Measurements from ENCODE around the gene CFAP43. TPM values are rescaled to one million over a fixed set of nuclear protein-coding genes. Genes with fewer than 3 reads are reported as not detected.

The CFAP43 gene
- total and polyA plus RNA-seq, 2 donors (not counting 1 experiment from before 2014, with no cell fraction given), result under 0.01 to 0.10 TPM

DNA sequence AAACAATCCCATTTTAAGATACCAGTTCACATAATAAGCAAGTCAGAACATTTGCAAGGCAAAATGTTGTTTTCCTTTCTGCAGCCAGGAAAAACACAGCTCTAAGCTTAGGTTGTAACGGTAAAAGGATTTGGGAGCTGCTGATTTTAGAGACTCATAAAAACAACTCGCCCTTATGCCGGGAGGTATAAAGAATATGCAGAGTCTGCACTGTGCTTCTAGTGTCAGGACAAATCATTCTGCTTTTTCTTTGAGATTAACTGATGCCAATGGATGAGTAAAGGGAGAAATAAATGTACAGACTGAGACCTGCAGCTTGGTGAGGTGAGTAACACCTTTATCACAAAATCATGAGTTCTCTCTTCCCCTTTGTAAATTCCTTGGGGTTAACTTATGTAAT, 112.2 kb downstream of the CFAP43 start:
- peak overlapping the region; percentile 97 for H3K27ac ChIP-seq (ENCODE audit: insufficient read depth, low read length)

DNA sequence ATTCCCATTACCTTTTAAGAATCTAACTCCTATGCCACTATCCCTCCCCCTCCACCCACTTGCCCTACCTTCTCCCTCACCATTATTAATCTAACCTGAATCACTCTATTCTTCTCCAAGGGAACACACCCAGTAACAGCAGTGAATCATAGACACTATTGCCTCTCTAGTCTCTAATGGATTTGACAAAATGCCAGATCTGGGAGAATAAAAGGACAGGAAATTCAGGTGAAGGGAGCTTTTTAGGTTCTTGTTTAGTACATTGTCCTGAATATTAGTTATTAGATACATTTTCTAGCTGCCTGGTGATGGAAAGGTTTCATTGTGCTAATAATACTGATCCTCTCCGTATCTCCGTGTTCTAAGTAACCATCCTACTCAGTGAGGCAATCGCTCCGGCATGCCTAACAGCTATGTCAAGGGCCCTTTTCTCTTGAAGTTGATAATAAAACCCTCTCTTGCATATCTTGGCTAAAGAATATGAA, 114.3 kb downstream of the CFAP43 start:
- H3K79me2 ChIP-seq (ENCODE audit: control insufficient read depth, insufficient read depth, low read length), result no peaks in the 10 kb centered on the region
- no peak overlapping the region for H3K4me2 ChIP-seq (ENCODE audit: extremely low read depth, insufficient read depth, low read length)
- H2AFZ ChIP-seq (ENCODE audit: low read length), result no peak overlapping the region
- H3K36me3 ChIP-seq (ENCODE audit: control insufficient read depth, insufficient read depth, low read length), result no peaks in the 10 kb centered on the region
- H4K20me1 ChIP-seq (ENCODE audit: control insufficient read depth, extremely low read depth, insufficient read depth, low read length), result no peaks in the 10 kb centered on the region
- H3K9ac ChIP-seq (ENCODE audit: insufficient read depth, low read length), result no peak overlapping the region
- no peaks in the 10 kb centered on the region for H3K27me3 ChIP-seq (ENCODE audit: control insufficient read depth, insufficient read depth, low read length)
- no peak overlapping the region for H3K27ac ChIP-seq (ENCODE audit: insufficient read depth, low read length)
- peak; percentile 14 to 81 for DNase-seq (ENCODE audit: low read depth in 2 of 2)
- H3K4me3 ChIP-seq (replicated peaks in 1 of 4; ENCODE audit: control extremely low read depth in 1 of 4, insufficient read depth in 1 of 4, low read depth in 3 of 4, low read length in 4 of 4), result no peak overlapping the region
- TF ChIP-seq, protein P1, sequence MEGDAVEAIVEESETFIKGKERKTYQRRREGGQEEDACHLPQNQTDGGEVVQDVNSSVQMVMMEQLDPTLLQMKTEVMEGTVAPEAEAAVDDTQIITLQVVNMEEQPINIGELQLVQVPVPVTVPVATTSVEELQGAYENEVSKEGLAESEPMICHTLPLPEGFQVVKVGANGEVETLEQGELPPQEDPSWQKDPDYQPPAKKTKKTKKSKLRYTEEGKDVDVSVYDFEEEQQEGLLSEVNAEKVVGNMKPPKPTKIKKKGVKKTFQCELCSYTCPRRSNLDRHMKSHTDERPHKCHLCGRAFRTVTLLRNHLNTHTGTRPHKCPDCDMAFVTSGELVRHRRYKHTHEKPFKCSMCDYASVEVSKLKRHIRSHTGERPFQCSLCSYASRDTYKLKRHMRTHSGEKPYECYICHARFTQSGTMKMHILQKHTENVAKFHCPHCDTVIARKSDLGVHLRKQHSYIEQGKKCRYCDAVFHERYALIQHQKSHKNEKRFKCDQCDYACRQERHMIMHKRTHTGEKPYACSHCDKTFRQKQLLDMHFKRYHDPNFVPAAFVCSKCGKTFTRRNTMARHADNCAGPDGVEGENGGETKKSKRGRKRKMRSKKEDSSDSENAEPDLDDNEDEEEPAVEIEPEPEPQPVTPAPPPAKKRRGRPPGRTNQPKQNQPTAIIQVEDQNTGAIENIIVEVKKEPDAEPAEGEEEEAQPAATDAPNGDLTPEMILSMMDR (conservative IDR thresholded peaks at IDR 0.05 in 1 of 2, IDR thresholded peaks at IDR 0.05 in 1 of 2; ENCODE audit: low read depth in 1 of 2, low read length in 2 of 2), result no peak
- TF ChIP-seq EZH2 (IDR thresholded peaks at IDR 0.05; ENCODE audit: low read length, missing control alignments), result no peak
- no peaks in the 10 kb centered on the region for H3K9me3 ChIP-seq (ENCODE audit: control insufficient read depth, insufficient read depth, low read depth, low read length)
- H3K4me1 ChIP-seq (ENCODE audit: control insufficient read depth, extremely low read depth, insufficient read depth, low read length), result peaks cover 3% of the 10 kb centered on the region

More for the DNA sequence above, 112.2 kb downstream of the CFAP43 start:
- H2AFZ ChIP-seq (ENCODE audit: low read length), result peak overlapping the region; percentile 2
- no peaks in the 10 kb centered on the region for H3K27me3 ChIP-seq (ENCODE audit: control insufficient read depth, insufficient read depth, low read length)
- no peak overlapping the region for H3K9ac ChIP-seq (ENCODE audit: insufficient read depth, low read length)
- TF ChIP-seq, protein P1 (conservative IDR thresholded peaks at IDR 0.05 in 1 of 2, IDR thresholded peaks at IDR 0.05 in 1 of 2; ENCODE audit: low read depth in 1 of 2, low read length in 2 of 2), result no peak
- TF ChIP-seq EZH2 (IDR thresholded peaks at IDR 0.05; ENCODE audit: low read length, missing control alignments), result no peak
- H3K79me2 ChIP-seq (ENCODE audit: control insufficient read depth, insufficient read depth, low read length), result no peaks in the 10 kb centered on the region
- H3K4me1 ChIP-seq (ENCODE audit: control insufficient read depth, extremely low read depth, insufficient read depth, low read length), result peaks cover 5% of the 10 kb centered on the region
- no peaks in the 10 kb centered on the region for H3K36me3 ChIP-seq (ENCODE audit: control insufficient read depth, insufficient read depth, low read length)
- H4K20me1 ChIP-seq (ENCODE audit: control insufficient read depth, extremely low read depth, insufficient read depth, low read length), result no peaks in the 10 kb centered on the region
- no peaks in the 10 kb centered on the region for H3K9me3 ChIP-seq (ENCODE audit: control insufficient read depth, insufficient read depth, low read depth, low read length)
- H3K4me2 ChIP-seq (ENCODE audit: extremely low read depth, insufficient read depth, low read length), result no peak overlapping the region
- peak in 1 of 2 donors; percentile 1 for DNase-seq (ENCODE audit: low read depth in 2 of 2)
- H3K4me3 ChIP-seq (replicated peaks in 1 of 4; ENCODE audit: control extremely low read depth in 1 of 4, insufficient read depth in 1 of 4, low read depth in 3 of 4, low read length in 4 of 4), result no peak overlapping the region

DNA sequence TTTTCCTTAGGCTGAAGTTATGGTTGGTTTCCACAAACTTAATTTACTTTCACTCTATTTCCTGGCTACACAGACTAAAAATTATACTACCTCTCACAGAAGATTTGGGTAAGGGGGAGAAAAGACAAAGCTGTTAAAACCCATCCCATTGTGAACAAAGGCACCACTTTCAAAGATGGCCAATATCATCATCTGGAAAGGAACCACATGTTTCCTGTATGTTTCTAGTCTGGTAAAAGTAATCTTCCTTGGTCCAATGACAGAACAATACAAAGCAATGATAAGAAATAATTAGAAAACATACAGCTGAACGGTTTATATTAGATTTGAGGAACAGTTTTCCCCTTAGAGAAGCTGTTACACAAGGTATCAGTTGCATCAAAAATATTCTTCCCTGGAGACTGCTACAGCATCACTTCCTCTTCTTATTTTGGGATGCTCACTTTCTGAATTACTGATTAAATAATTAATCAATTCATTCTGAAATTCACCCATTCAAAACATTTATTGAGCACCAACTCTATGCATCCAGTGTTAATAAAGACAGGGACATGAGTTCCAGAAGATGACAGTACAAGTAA, 118.7 kb downstream of the CFAP43 start:
- no peak overlapping the region for H2AFZ ChIP-seq (ENCODE audit: low read length)
- no peak for DNase-seq (ENCODE audit: low read depth in 2 of 2)
- no peaks in the 10 kb centered on the region for H3K79me2 ChIP-seq (ENCODE audit: control insufficient read depth, insufficient read depth, low read length)
- H3K36me3 ChIP-seq (ENCODE audit: control insufficient read depth, insufficient read depth, low read length), result no peaks in the 10 kb centered on the region
- H3K4me2 ChIP-seq (ENCODE audit: extremely low read depth, insufficient read depth, low read length), result no peak overlapping the region
- H3K4me1 ChIP-seq (ENCODE audit: control insufficient read depth, extremely low read depth, insufficient read depth, low read length), result peaks cover 2% of the 10 kb centered on the region
- no peaks in the 10 kb centered on the region for H4K20me1 ChIP-seq (ENCODE audit: control insufficient read depth, extremely low read depth, insufficient read depth, low read length)
- H3K27me3 ChIP-seq (ENCODE audit: control insufficient read depth, insufficient read depth, low read length), result no peaks in the 10 kb centered on the region
- no peak overlapping the region for H3K9ac ChIP-seq (ENCODE audit: insufficient read depth, low read length)
- TF ChIP-seq, protein P1 (conservative IDR thresholded peaks at IDR 0.05 in 1 of 2, IDR thresholded peaks at IDR 0.05 in 1 of 2; ENCODE audit: low read depth in 1 of 2, low read length in 2 of 2), result no peak
- no peak for TF ChIP-seq EZH2 (IDR thresholded peaks at IDR 0.05; ENCODE audit: low read length, missing control alignments)
- H3K9me3 ChIP-seq (ENCODE audit: control insufficient read depth, insufficient read depth, low read depth, low read length), result no peaks in the 10 kb centered on the region
- H3K27ac ChIP-seq (ENCODE audit: insufficient read depth, low read length), result no peak overlapping the region
- H3K4me3 ChIP-seq (replicated peaks in 1 of 4; ENCODE audit: control extremely low read depth in 1 of 4, insufficient read depth in 1 of 4, low read depth in 3 of 4, low read length in 4 of 4), result no peak overlapping the region

Data from fibroblast of lung (primary cell).